Stimulated activated memory B cell treated with anti-CD40 and anti-IgM and Interleukin-4, amounts not matched to agents 10 μg/mL and 1 μg/mL and 100 μg/mL, for 72 hours (primary cell): ENCODE data around the gene C9orf85.
"Not testable (repeated sequence)": the region's sequence is repeated elsewhere in the genome, so short reads cannot be mapped to it uniquely, and the experiment has no call there.

Experiments used
- ATAC-seq: fragments of 150-1000 bp; cut with Tn5 transposase; 2 replicates; pipeline ENCODE4 v1.10.0; 2021
- H3K27ac Mint-ChIP-seq: one replicate; pipeline ENCODE4 v1.8.0; 2022; ENCODE audit warnings: mild to moderate bottlenecking, mixed read lengths
- H3K27me3 Mint-ChIP-seq: one replicate; pipeline ENCODE4 v1.8.0; 2022; ENCODE audit warnings: mixed read lengths
- H3K36me3 Mint-ChIP-seq: one replicate; pipeline ENCODE4 v1.8.0; 2022; ENCODE audit warnings: mixed read lengths
- H3K4me1 Mint-ChIP-seq: one replicate; pipeline ENCODE4 v1.8.0; 2022; ENCODE audit warnings: mixed read lengths
- H3K4me3 Mint-ChIP-seq: one replicate; pipeline ENCODE4 v1.8.0; 2022; ENCODE audit warnings: mild to moderate bottlenecking, moderate library complexity, mixed read lengths
- H3K9me3 Mint-ChIP-seq: one replicate; pipeline ENCODE4 v1.8.0; 2022; ENCODE audit warnings: mixed read lengths

The C9orf85 gene

GRCh38 chr9:71954652-71955051 is 43.2 kb downstream of the C9orf85 start:
- H3K27me3 Mint-ChIP-seq, H3K4me1 Mint-ChIP-seq, H3K27ac Mint-ChIP-seq, H3K4me3 Mint-ChIP-seq, ATAC-seq, H3K9me3 Mint-ChIP-seq: not testable (repeated sequence)
- peaks cover 21% of the 10 kb centered on the region for H3K36me3 Mint-ChIP-seq

GRCh38 chr9:71955300-71955915 is 44.0 kb downstream of the C9orf85 start:
- H3K27ac Mint-ChIP-seq: no peak overlapping the region
- no peaks in the 10 kb centered on the region for H3K9me3 Mint-ChIP-seq
- H3K4me3 Mint-ChIP-seq: no peak overlapping the region
- H3K27me3 Mint-ChIP-seq: no peaks in the 10 kb centered on the region
- peaks cover 24% of the 10 kb centered on the region for H3K36me3 Mint-ChIP-seq
- H3K4me1 Mint-ChIP-seq: no peaks in the 10 kb centered on the region
- ATAC-seq: peak; percentile 53

- Mint-ChIP-seq H3K4me1 (no peaks in the 10 kb centered on the region), H3K27me3 (no peaks in the 10 kb centered on the region), H3K4me3 (no peak overlapping the region), H3K27ac (no peak overlapping the region), H3K36me3 (peaks cover 62% of the 10 kb centered on the region), H3K9me3 (peaks cover 6% of the 10 kb centered on the region)
- no peak for ATAC-seq
These were observed 50.9 kb downstream of the C9orf85 start for GRCh38 chr9:71962328-71962727.

GRCh38 chr9:71963471-71963996 is 52.1 kb downstream of the C9orf85 start:
- not testable (repeated sequence) for ATAC-seq, H3K4me3 Mint-ChIP-seq, H3K4me1 Mint-ChIP-seq, H3K27me3 Mint-ChIP-seq, H3K27ac Mint-ChIP-seq
- Mint-ChIP-seq H3K9me3 (peaks cover 11% of the 10 kb centered on the region), H3K36me3 (peaks cover 67% of the 10 kb centered on the region)

- H3K27ac Mint-ChIP-seq: no peak overlapping the region
- H3K4me3 Mint-ChIP-seq: no peak overlapping the region
- H3K36me3 Mint-ChIP-seq: peaks cover 72% of the 10 kb centered on the region
These were observed 54.0 kb downstream of the C9orf85 start for GRCh38 chr9:71965403-71965802.

GRCh38 chr9:71966601-71967000 is 55.2 kb downstream of the C9orf85 start:
- H3K27me3 Mint-ChIP-seq: no peaks in the 10 kb centered on the region
- no peak overlapping the region for H3K27ac Mint-ChIP-seq
- H3K4me1 Mint-ChIP-seq: no peaks in the 10 kb centered on the region
- no peak for ATAC-seq
- peaks cover 15% of the 10 kb centered on the region for H3K9me3 Mint-ChIP-seq
- H3K36me3 Mint-ChIP-seq: peaks cover 80% of the 10 kb centered on the region
- no peak overlapping the region for H3K4me3 Mint-ChIP-seq

More at GRCh38 chr9:71965403-71965802, 54.0 kb downstream of the C9orf85 start:
- Mint-ChIP-seq H3K4me1 (no peaks in the 10 kb centered on the region), H3K9me3 (peaks cover 15% of the 10 kb centered on the region), H3K27me3 (no peaks in the 10 kb centered on the region)
- ATAC-seq: no peak

- Mint-ChIP-seq H3K27ac (no peak overlapping the region), H3K4me3 (no peak overlapping the region)
These were observed 57.2 kb downstream of the C9orf85 start for GRCh38 chr9:71968541-71969090.

GRCh38 chr9:71975833-71976232 is 64.4 kb downstream of the C9orf85 start:
- no peaks in the 10 kb centered on the region for H3K4me1 Mint-ChIP-seq
- no peaks in the 10 kb centered on the region for H3K9me3 Mint-ChIP-seq
- no peak overlapping the region for H3K27ac Mint-ChIP-seq
- H3K27me3 Mint-ChIP-seq: no peaks in the 10 kb centered on the region
- peaks cover 16% of the 10 kb centered on the region for H3K36me3 Mint-ChIP-seq
- no peak for ATAC-seq
- H3K4me3 Mint-ChIP-seq: no peak overlapping the region

More at GRCh38 chr9:71968541-71969090, 57.2 kb downstream of the C9orf85 start:
- Mint-ChIP-seq H3K9me3 (peaks cover 15% of the 10 kb centered on the region), H3K4me1 (no peaks in the 10 kb centered on the region), H3K36me3 (peaks cover 74% of the 10 kb centered on the region), H3K27me3 (no peaks in the 10 kb centered on the region)
- ATAC-seq: no peak

- no peak for ATAC-seq
- H3K36me3 Mint-ChIP-seq: peaks cover 12% of the 10 kb centered on the region
- no peak overlapping the region for H3K4me3 Mint-ChIP-seq
- no peaks in the 10 kb centered on the region for H3K27me3 Mint-ChIP-seq
- H3K9me3 Mint-ChIP-seq: no peaks in the 10 kb centered on the region
- H3K4me1 Mint-ChIP-seq: no peaks in the 10 kb centered on the region
- no peak overlapping the region for H3K27ac Mint-ChIP-seq
These were observed 65.6 kb downstream of the C9orf85 start for GRCh38 chr9:71977003-71977402.

- no peaks in the 10 kb centered on the region for H3K27me3 Mint-ChIP-seq
- no peak overlapping the region for H3K27ac Mint-ChIP-seq
- no peak overlapping the region for H3K4me3 Mint-ChIP-seq
- H3K36me3 Mint-ChIP-seq: peaks cover 15% of the 10 kb centered on the region
- H3K9me3 Mint-ChIP-seq: no peaks in the 10 kb centered on the region
- no peaks in the 10 kb centered on the region for H3K4me1 Mint-ChIP-seq
- ATAC-seq: no peak
These were observed 69.1 kb downstream of the C9orf85 start for GRCh38 chr9:71980266-71981190.

GRCh38 chr9:71981944-71982343 is 70.5 kb downstream of the C9orf85 start:
- H3K27ac Mint-ChIP-seq: no peak overlapping the region
- no peaks in the 10 kb centered on the region for H3K27me3 Mint-ChIP-seq
- ATAC-seq: no peak
- peaks cover 15% of the 10 kb centered on the region for H3K36me3 Mint-ChIP-seq
- no peak overlapping the region for H3K4me3 Mint-ChIP-seq
- no peaks in the 10 kb centered on the region for H3K9me3 Mint-ChIP-seq
- H3K4me1 Mint-ChIP-seq: no peaks in the 10 kb centered on the region

GRCh38 chr9:71984403-71984802 is 73.0 kb downstream of the C9orf85 start:
- no peaks in the 10 kb centered on the region for H3K27me3 Mint-ChIP-seq
- H3K4me1 Mint-ChIP-seq: no peaks in the 10 kb centered on the region
- no peaks in the 10 kb centered on the region for H3K9me3 Mint-ChIP-seq
- H3K4me3 Mint-ChIP-seq: no peak overlapping the region
- no peak overlapping the region for H3K27ac Mint-ChIP-seq
- no peak for ATAC-seq
- peaks cover 15% of the 10 kb centered on the region for H3K36me3 Mint-ChIP-seq

- Mint-ChIP-seq H3K27me3 (no peaks in the 10 kb centered on the region), H3K9me3 (no peaks in the 10 kb centered on the region), H3K27ac (no peak overlapping the region), H3K36me3 (peaks cover 15% of the 10 kb centered on the region), H3K4me3 (no peak overlapping the region), H3K4me1 (no peaks in the 10 kb centered on the region)
- no peak for ATAC-seq
These were observed 73.4 kb downstream of the C9orf85 start for GRCh38 chr9:71984831-71985281.

- Mint-ChIP-seq H3K27me3 (no peaks in the 10 kb centered on the region), H3K36me3 (peaks cover 15% of the 10 kb centered on the region), H3K4me3 (no peak overlapping the region)
These were observed 74.0 kb downstream of the C9orf85 start for GRCh38 chr9:71985297-71985911.

GRCh38 chr9:71986900-71987299 is 75.5 kb downstream of the C9orf85 start:
- H3K4me3 Mint-ChIP-seq: no peak overlapping the region
- no peaks in the 10 kb centered on the region for H3K4me1 Mint-ChIP-seq
- ATAC-seq: no peak
- peaks cover 15% of the 10 kb centered on the region for H3K36me3 Mint-ChIP-seq
- no peaks in the 10 kb centered on the region for H3K27me3 Mint-ChIP-seq
- no peak overlapping the region for H3K27ac Mint-ChIP-seq
- H3K9me3 Mint-ChIP-seq: no peaks in the 10 kb centered on the region

More at GRCh38 chr9:71985297-71985911, 74.0 kb downstream of the C9orf85 start:
- no peak overlapping the region for H3K27ac Mint-ChIP-seq
- H3K4me1 Mint-ChIP-seq: no peaks in the 10 kb centered on the region
- no peaks in the 10 kb centered on the region for H3K9me3 Mint-ChIP-seq
- ATAC-seq: no peak
